GM12878 (cell line): ENCODE results near the gene DPAGT1. TPM values are rescaled to one million over a fixed set of nuclear protein-coding genes. Genes with fewer than 3 reads are reported as not detected.
A peak's percentile ranks its signal among the peaks of the same experiment; 100 is the strongest.

Experiments
- BMI1 ChIP-seq: fragments of 450-650 bp; IDR thresholded peaks from 2 replicates; pipeline ENCODE4 v1.6.1; 2016; ENCODE audit warnings: mild to moderate bottlenecking, moderate library complexity, borderline replicate concordance
- DPF2 ChIP-seq: fragments of 450-650 bp; IDR thresholded peaks from 2 replicates; pipeline ENCODE4 v1.6.1; 2017; ENCODE audit warnings: mild to moderate bottlenecking
- ESRRA ChIP-seq: IDR thresholded peaks from 2 replicates; pipeline ENCODE4 v1.6.1; 2012; ENCODE audit warnings: mild to moderate bottlenecking, low read length, improper control_type of control experiment
- HCFC1 ChIP-seq: fragments of 150-350 bp; IDR thresholded peaks from 2 replicates; pipeline ENCODE4 v1.6.1; 2014; ENCODE audit warnings: low read length
- HDGF ChIP-seq: fragments of 450-650 bp; IDR thresholded peaks from 2 replicates; pipeline ENCODE4 v1.6.1; 2016; ENCODE audit warnings: antibody characterized with exemption
- KLF5 ChIP-seq: fragments of 450-650 bp; IDR thresholded peaks from 2 replicates; pipeline ENCODE4 v1.6.1; 2014; ENCODE audit warnings: mild to moderate bottlenecking; ENCODE audit not compliant: partially characterized antibody
- MEF2B ChIP-seq: fragments of 450-650 bp; IDR thresholded peaks from 2 replicates; pipeline ENCODE4 v1.6.1; 2018; ENCODE audit warnings: mild to moderate bottlenecking, moderate library complexity; ENCODE audit not compliant: partially characterized antibody, poor library complexity, severe bottlenecking
- MXI1 ChIP-seq: fragments of 150-350 bp; IDR thresholded peaks from 2 replicates; pipeline ENCODE4 v1.6.1; 2011; ENCODE audit warnings: low read depth, mild to moderate bottlenecking, inconsistent platforms, low read length, improper control_type of control experiment
- NBN ChIP-seq: fragments of 450-650 bp; IDR thresholded peaks from 2 replicates; pipeline ENCODE4 v1.6.1; 2016
- PML ChIP-seq: IDR thresholded peaks from 2 replicates; pipeline ENCODE4 v1.6.1; 2012; ENCODE audit warnings: low read length, inconsistent platforms
- RB1 ChIP-seq: fragments of 450-650 bp; formaldehyde crosslinking; IDR thresholded peaks from 2 replicates; pipeline ENCODE4 v1.6.1; 2017; ENCODE audit warnings: mild to moderate bottlenecking, borderline replicate concordance
- SP1 ChIP-seq: IDR thresholded peaks from one replicate; pipeline ENCODE4 v1.6.1; 2011; ENCODE audit warnings: low read depth, low read length
- SREBF2 ChIP-seq: IDR thresholded peaks from 2 replicates; pipeline ENCODE4 v1.6.1; 2012; ENCODE audit warnings: mild to moderate bottlenecking, low read length
- TAF1 ChIP-seq: IDR thresholded peaks from 2 replicates; pipeline ENCODE4 v1.6.1; 2011; ENCODE audit warnings: mild to moderate bottlenecking, low read depth, low read length, borderline replicate concordance
- polyA plus RNA-seq, 11 experiments: library from polyadenylated mRNA; depleted of rRNA in 4 of 11; unstranded in 6 of 11; stranded (reverse) in 5 of 11; fragments of >200 nt; fragmentation: Nextera tagmentation in 4 of 11; fragmentation: Illumina TruSeq in 1 of 11; extraction: Ambion mirVana in 4 of 11; extraction: Trizol in 1 of 11; gene quantifications; 1 replicate in 1 of 11; 2 replicates in 10 of 11; pipeline versions ENCODE4 v1.2.1 to v1.2.3, GENCODE V29; 2011 to 2016; ENCODE audit warnings: inconsistent platforms in 2 of 11, missing spikeins in 2 of 11, low read depth in 1 of 11
- total RNA-seq, 4 experiments: library from RNA; depleted of rRNA in 3 of 4; stranded (reverse); fragments of >200 nt in 3 of 4; fragmentation: Illumina TruSeq in 1 of 4; extraction: Trizol in 1 of 4; gene quantifications; 2 replicates each; pipeline versions ENCODE4 v1.2.1 to v1.2.3, GENCODE V29; 2013 to 2021
- TF ChIP-seq, protein P1 (sequence below): fragments of 450-650 bp; IDR thresholded peaks from 2 replicates; pipeline ENCODE4 v1.6.1; 2017; ENCODE audit warnings: mild to moderate bottlenecking, moderate library complexity
- TF ChIP-seq, protein P2 (sequence below): IDR thresholded peaks from 2 replicates; pipeline ENCODE4 v1.6.1; 2011; ENCODE audit warnings: mild to moderate bottlenecking, low read depth, low read length, moderate library complexity; ENCODE audit not compliant: insufficient replicate concordance
- TF ChIP-seq, protein P3 (sequence below): IDR thresholded peaks from 2 replicates; pipeline ENCODE4 v1.6.1; 2012; ENCODE audit warnings: low read depth, low read length, improper control_type of control experiment
- TF ChIP-seq, protein P4 (sequence below): fragments of 450-650 bp; IDR thresholded peaks from 2 replicates; pipeline ENCODE4 v1.6.1; 2016; ENCODE audit warnings: mild to moderate bottlenecking, moderate library complexity, borderline replicate concordance

The DPAGT1 gene
- total and polyA plus RNA-seq, 10 of the 15 experiments (the other 5 are each of a cell fraction or from before 2014, with no cell fraction given) = 20.5 to 95.6 (median 54.3) TPM

DNA sequence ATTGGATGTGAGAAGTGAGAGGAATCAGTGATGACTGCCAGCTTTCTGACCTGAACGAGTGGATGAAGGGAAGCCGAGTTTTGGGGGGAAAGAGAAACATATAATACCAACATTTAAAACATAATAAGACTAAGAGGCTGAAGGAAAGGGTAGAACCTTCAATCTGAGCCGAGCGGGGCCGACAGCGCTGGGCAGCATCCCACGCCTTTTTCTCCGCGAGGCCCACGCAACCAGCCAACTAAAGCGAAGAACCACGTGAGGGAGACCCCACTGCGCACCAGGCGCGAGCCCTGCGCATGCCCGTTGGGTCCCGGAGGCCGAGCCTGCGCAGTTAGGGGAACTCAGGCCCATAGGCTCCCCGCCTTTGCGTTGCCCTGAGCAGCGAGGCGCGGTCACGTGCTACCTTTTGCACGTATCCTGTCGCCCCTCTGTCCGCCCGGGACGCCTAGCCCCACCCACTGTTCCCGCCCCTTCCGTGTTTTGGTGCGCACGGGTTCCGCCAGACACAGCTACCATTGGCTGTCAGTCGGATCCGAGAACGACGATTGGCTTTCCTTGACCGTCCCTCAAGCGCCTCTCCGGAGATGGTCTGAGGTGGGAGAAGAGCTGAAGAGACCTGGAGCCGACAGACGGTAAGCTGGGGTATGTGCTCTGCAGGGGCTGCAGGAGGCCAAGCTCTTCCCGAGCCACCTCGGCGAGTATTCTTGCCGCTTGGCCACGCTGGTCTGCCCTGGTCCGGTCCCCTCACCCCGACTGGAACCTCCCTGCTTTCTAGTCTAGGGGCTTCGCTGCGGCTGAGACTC, 19.6 kb upstream of the DPAGT1 start, which contains the start of gene HINFP (continued):
- TF ChIP-seq, protein P1, sequence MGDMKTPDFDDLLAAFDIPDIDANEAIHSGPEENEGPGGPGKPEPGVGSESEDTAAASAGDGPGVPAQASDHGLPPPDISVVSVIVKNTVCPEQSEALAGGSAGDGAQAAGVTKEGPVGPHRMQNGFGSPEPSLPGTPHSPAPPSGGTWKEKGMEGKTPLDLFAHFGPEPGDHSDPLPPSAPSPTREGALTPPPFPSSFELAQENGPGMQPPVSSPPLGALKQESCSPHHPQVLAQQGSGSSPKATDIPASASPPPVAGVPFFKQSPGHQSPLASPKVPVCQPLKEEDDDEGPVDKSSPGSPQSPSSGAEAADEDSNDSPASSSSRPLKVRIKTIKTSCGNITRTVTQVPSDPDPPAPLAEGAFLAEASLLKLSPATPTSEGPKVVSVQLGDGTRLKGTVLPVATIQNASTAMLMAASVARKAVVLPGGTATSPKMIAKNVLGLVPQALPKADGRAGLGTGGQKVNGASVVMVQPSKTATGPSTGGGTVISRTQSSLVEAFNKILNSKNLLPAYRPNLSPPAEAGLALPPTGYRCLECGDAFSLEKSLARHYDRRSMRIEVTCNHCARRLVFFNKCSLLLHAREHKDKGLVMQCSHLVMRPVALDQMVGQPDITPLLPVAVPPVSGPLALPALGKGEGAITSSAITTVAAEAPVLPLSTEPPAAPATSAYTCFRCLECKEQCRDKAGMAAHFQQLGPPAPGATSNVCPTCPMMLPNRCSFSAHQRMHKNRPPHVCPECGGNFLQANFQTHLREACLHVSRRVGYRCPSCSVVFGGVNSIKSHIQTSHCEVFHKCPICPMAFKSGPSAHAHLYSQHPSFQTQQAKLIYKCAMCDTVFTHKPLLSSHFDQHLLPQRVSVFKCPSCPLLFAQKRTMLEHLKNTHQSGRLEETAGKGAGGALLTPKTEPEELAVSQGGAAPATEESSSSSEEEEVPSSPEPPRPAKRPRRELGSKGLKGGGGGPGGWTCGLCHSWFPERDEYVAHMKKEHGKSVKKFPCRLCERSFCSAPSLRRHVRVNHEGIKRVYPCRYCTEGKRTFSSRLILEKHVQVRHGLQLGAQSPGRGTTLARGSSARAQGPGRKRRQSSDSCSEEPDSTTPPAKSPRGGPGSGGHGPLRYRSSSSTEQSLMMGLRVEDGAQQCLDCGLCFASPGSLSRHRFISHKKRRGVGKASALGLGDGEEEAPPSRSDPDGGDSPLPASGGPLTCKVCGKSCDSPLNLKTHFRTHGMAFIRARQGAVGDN = peak; percentile 93
- peak; percentile 85 for TF ChIP-seq DPF2
- TF ChIP-seq SP1 = peak; percentile 94
- peak; percentile 22 for TF ChIP-seq NBN
- peak; percentile 23 for TF ChIP-seq KLF5
- TF ChIP-seq HDGF = peak; percentile 79; the same call in 1 of the 2 replicates
- TF ChIP-seq TAF1 = 0 out of 2 replicates have a peak, but pooled peaks have one; percentile 15
- TF ChIP-seq BMI1 = peak; percentile 49; the same call in 1 of the 2 replicates
- no peak for TF ChIP-seq SREBF2
- TF ChIP-seq RB1 = 0 out of 2 replicates have a peak, but pooled peaks have one; percentile 26
- TF ChIP-seq HCFC1 = peak; percentile 32; the same call in 1 of the 2 replicates
- no peak for TF ChIP-seq PML
- TF ChIP-seq, protein P2, sequence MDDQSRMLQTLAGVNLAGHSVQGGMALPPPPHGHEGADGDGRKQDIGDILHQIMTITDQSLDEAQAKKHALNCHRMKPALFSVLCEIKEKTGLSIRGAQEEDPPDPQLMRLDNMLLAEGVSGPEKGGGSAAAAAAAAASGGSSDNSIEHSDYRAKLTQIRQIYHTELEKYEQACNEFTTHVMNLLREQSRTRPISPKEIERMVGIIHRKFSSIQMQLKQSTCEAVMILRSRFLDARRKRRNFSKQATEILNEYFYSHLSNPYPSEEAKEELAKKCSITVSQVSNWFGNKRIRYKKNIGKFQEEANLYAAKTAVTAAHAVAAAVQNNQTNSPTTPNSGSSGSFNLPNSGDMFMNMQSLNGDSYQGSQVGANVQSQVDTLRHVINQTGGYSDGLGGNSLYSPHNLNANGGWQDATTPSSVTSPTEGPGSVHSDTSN = peak; percentile 96
- TF ChIP-seq ESRRA = 0 out of 2 replicates have a peak, but pooled peaks have one; percentile 76
- peak; percentile 23 for TF ChIP-seq MEF2B
- TF ChIP-seq, protein P3, sequence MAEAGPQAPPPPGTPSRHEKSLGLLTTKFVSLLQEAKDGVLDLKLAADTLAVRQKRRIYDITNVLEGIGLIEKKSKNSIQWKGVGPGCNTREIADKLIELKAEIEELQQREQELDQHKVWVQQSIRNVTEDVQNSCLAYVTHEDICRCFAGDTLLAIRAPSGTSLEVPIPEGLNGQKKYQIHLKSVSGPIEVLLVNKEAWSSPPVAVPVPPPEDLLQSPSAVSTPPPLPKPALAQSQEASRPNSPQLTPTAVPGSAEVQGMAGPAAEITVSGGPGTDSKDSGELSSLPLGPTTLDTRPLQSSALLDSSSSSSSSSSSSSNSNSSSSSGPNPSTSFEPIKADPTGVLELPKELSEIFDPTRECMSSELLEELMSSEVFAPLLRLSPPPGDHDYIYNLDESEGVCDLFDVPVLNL = peak; percentile 32; the same call in 1 of the 2 replicates
- peak; percentile 93 for TF ChIP-seq MXI1
- TF ChIP-seq, protein P4, sequence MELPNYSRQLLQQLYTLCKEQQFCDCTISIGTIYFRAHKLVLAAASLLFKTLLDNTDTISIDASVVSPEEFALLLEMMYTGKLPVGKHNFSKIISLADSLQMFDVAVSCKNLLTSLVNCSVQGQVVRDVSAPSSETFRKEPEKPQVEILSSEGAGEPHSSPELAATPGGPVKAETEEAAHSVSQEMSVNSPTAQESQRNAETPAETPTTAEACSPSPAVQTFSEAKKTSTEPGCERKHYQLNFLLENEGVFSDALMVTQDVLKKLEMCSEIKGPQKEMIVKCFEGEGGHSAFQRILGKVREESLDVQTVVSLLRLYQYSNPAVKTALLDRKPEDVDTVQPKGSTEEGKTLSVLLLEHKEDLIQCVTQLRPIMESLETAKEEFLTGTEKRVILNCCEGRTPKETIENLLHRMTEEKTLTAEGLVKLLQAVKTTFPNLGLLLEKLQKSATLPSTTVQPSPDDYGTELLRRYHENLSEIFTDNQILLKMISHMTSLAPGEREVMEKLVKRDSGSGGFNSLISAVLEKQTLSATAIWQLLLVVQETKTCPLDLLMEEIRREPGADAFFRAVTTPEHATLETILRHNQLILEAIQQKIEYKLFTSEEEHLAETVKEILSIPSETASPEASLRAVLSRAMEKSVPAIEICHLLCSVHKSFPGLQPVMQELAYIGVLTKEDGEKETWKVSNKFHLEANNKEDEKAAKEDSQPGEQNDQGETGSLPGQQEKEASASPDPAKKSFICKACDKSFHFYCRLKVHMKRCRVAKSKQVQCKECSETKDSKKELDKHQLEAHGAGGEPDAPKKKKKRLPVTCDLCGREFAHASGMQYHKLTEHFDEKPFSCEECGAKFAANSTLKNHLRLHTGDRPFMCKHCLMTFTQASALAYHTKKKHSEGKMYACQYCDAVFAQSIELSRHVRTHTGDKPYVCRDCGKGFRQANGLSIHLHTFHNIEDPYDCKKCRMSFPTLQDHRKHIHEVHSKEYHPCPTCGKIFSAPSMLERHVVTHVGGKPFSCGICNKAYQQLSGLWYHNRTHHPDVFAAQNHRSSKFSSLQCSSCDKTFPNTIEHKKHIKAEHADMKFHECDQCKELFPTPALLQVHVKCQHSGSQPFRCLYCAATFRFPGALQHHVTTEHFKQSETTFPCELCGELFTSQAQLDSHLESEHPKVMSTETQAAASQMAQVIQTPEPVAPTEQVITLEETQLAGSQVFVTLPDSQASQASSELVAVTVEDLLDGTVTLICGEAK = peak; percentile 85; the same call in 1 of the 2 replicates
